IPS DF 6.9 (cell line): ENCODE data around the gene FAM170A.

Source experiments
- DNase-seq: peaks from one replicate; pipeline ENCODE4 v3.0.0-alpha.2; 2013; ENCODE audit warnings: low read depth, low spot score
- H3K27ac ChIP-seq: one replicate; pipeline ENCODE4 v1.5.1; 2013; ENCODE audit warnings: low read length, control low read depth
- H3K27me3 ChIP-seq: 2 replicates; pipeline ENCODE4 v1.6.1; 2013; ENCODE audit warnings: mild to moderate bottlenecking, low read length; ENCODE audit not compliant: control insufficient read depth, insufficient read depth
- H3K36me3 ChIP-seq: 2 replicates; pipeline ENCODE4 v1.6.1; 2013; ENCODE audit warnings: low read length; ENCODE audit not compliant: control insufficient read depth, insufficient read depth
- H3K4me1 ChIP-seq: 2 replicates; pipeline ENCODE4 v1.6.1; 2013; ENCODE audit warnings: low read length; ENCODE audit not compliant: control insufficient read depth, insufficient read depth
- H3K4me3 ChIP-seq: 2 replicates; pipeline ENCODE4 v1.5.1; 2013; ENCODE audit warnings: mild to moderate bottlenecking, low read length
- H3K9me3 ChIP-seq: 2 replicates; pipeline ENCODE4 v1.6.1; 2013; ENCODE audit warnings: low read length, inconsistent platforms; ENCODE audit not compliant: control insufficient read depth, insufficient read depth
- WGBS: extraction: QIAGEN DNeasy Blood & Tissue Kit; methylation state at CpG from one replicate; pipeline ENCODE4 v1.1.7; 2013; ENCODE audit warnings: mixed read lengths, missing lambda C conversion rate; ENCODE audit not compliant: insufficient read length, insufficient coverage; 5-methylcytosine and 5-hydroxymethylcytosine counted together

Gene FAM170A

GRCh38 chr5:119655061-119655460 is 25.7 kb downstream of the FAM170A start:
- no peak overlapping the region for H3K27ac ChIP-seq
- WGBS = no CpG with 5 or more reads among the region's 2 CpGs
- no peak overlapping the region for H3K4me3 ChIP-seq
- H3K27me3 ChIP-seq = no peaks in the 10 kb centered on the region
- no peaks in the 10 kb centered on the region for H3K9me3 ChIP-seq
- H3K4me1 ChIP-seq = no peaks in the 10 kb centered on the region
- DNase-seq = no peak
- H3K36me3 ChIP-seq = no peaks in the 10 kb centered on the region

- Histone ChIP-seq H3K27me3 (no peaks in the 10 kb centered on the region), H3K27ac (no peak overlapping the region), H3K9me3 (no peaks in the 10 kb centered on the region), H3K4me3 (no peak overlapping the region), H3K4me1 (no peaks in the 10 kb centered on the region), H3K36me3 (no peaks in the 10 kb centered on the region)
- no peak for DNase-seq
These were observed 26.7 kb downstream of the FAM170A start for GRCh38 chr5:119656023-119656422.

- Histone ChIP-seq H3K4me3 (no peak overlapping the region), H3K4me1 (no peaks in the 10 kb centered on the region), H3K9me3 (no peaks in the 10 kb centered on the region; the same call in 1 of the 2 replicates), H3K36me3 (no peaks in the 10 kb centered on the region), H3K27ac (no peak overlapping the region), H3K27me3 (no peaks in the 10 kb centered on the region)
- no peak for DNase-seq
These were observed 37.2 kb downstream of the FAM170A start for GRCh38 chr5:119666542-119666941.

GRCh38 chr5:119678351-119679028 is 49.1 kb downstream of the FAM170A start:
- Histone ChIP-seq H3K27ac (no peak overlapping the region), H3K36me3 (no peaks in the 10 kb centered on the region)

DNA sequence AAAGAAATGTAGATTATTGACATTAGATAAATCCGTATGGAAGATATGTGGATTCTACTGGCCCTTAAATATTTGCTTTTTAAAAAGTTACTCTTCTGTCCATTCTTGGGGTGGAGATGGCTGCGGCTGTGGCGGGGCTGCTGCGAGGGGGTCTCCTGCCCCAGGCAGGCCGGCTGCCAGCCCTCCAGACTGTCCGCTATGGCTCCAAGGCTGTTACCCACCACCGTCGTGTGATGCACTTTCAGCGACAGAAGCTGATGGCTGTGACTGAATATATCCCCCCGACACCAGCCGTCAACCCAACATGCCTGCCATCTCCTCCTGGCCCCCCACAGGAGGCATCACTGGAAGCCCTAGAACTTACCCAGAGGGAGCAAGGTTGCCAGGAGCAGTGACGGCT is 50.7 kb downstream of the FAM170A start:
- no peaks in the 10 kb centered on the region for H3K4me1 ChIP-seq
- H3K27ac ChIP-seq = no peak overlapping the region
- H3K9me3 ChIP-seq = no peaks in the 10 kb centered on the region
- DNase-seq = no peak
- no peaks in the 10 kb centered on the region for H3K36me3 ChIP-seq
- no peak overlapping the region for H3K4me3 ChIP-seq
- WGBS = no CpG with 5 or more reads among the region's 12 CpGs
- no peaks in the 10 kb centered on the region for H3K27me3 ChIP-seq

More at GRCh38 chr5:119678351-119679028, 49.1 kb downstream of the FAM170A start:
- Histone ChIP-seq H3K9me3 (no peaks in the 10 kb centered on the region), H3K4me1 (no peaks in the 10 kb centered on the region), H3K27me3 (no peaks in the 10 kb centered on the region), H3K4me3 (no peak overlapping the region)
- 100% methylated on average over 2 of the region's 8 CpGs for WGBS
- no peak for DNase-seq

- H3K4me3 ChIP-seq = no peak overlapping the region
- no peak overlapping the region for H3K27ac ChIP-seq
- no CpG with 5 or more reads among the region's 2 CpGs for WGBS
- no peaks in the 10 kb centered on the region for H3K4me1 ChIP-seq
- H3K9me3 ChIP-seq = no peaks in the 10 kb centered on the region
- no peaks in the 10 kb centered on the region for H3K27me3 ChIP-seq
- DNase-seq = no peak
- no peaks in the 10 kb centered on the region for H3K36me3 ChIP-seq
These were observed 52.4 kb downstream of the FAM170A start for GRCh38 chr5:119681734-119682133.

- H3K27me3 ChIP-seq = no peaks in the 10 kb centered on the region
- no peaks in the 10 kb centered on the region for H3K4me1 ChIP-seq
- no peak overlapping the region for H3K4me3 ChIP-seq
- WGBS = no CpG with 5 or more reads among the region's 1 CpG
- no peaks in the 10 kb centered on the region for H3K9me3 ChIP-seq
- no peak for DNase-seq
- no peaks in the 10 kb centered on the region for H3K36me3 ChIP-seq
- H3K27ac ChIP-seq = no peak overlapping the region
These were observed 53.0 kb downstream of the FAM170A start for GRCh38 chr5:119682372-119682771.
